GM21515 (cell line): ENCODE results near the gene MEAF6.

Source experiments
- ATAC-seq: cut with Tn5 transposase; IDR thresholded peaks from one replicate; pipeline ENCODE4 v1.9.1; 2021; ENCODE audit not compliant: unreplicated experiment

Gene MEAF6

GRCh38 chr1:37446874-37447273 lies 67.7 kb downstream of the MEAF6 start:
- no peak for ATAC-seq

GRCh38 chr1:37442644-37443043 lies 71.9 kb downstream of the MEAF6 start:
- no peak for ATAC-seq
